ENCODE data around the gene PATJ.

PATJ gene

GRCh38 chr1:62188111-62188510 lies 445.8 kb downstream of the PATJ start:
- Histone ChIP-seq H3K4me1 (ENCODE audit: insufficient read depth, low read length) (no peaks in the 10 kb centered on the region), H3K27ac (ENCODE audit: low read length) (no peak overlapping the region), H3K4me2 (ENCODE audit: insufficient read depth, low read length) (no peak overlapping the region), H4K20me1 (ENCODE audit: insufficient read depth, low read length) (no peaks in the 10 kb centered on the region), H3K9ac (ENCODE audit: low read depth, low read length) (no peak overlapping the region), H3K9me3 (ENCODE audit: insufficient read depth, low read length, severe bottlenecking) (no peaks in the 10 kb centered on the region), H3K4me3 (ENCODE audit: low read depth in 1 of 2, low read length in 2 of 2) (no peak overlapping the region), H2AFZ (ENCODE audit: low read depth, low read length) (no peak overlapping the region), H3K36me3 (ENCODE audit: insufficient read depth, low read length) (no peaks in the 10 kb centered on the region), H3K79me2 (ENCODE audit: insufficient read depth, low read length) (no peaks in the 10 kb centered on the region), H3K27me3 (ENCODE audit: insufficient read depth, low read length, poor library complexity) (no peaks in the 10 kb centered on the region)
- ATAC-seq (ENCODE audit: insufficient read depth, low read depth), result no peak
- TF ChIP-seq EZH2 (IDR thresholded peaks at IDR 0.05; ENCODE audit: borderline replicate concordance, low read depth, low read length, severe bottlenecking) (no peak), CTCF (IDR thresholded peaks at IDR 0.05; ENCODE audit: borderline replicate concordance, extremely low read depth, low read length, poor library complexity, severe bottlenecking) (no peak)
- DNase-seq, result no peak

GRCh38 chr1:62194651-62195544 lies 452.6 kb downstream of the PATJ start, which contains the start of gene L1TD1:
TSS of gene L1TD1 (plus strand) at chr1:62194849. CDS start at chr1:62206629, 11,780 bp downstream.
- Histone ChIP-seq H3K27me3 (ENCODE audit: insufficient read depth, low read length, poor library complexity) (no peaks in the 10 kb centered on the region), H3K4me3 (ENCODE audit: low read depth in 1 of 2, low read length in 2 of 2) (no peak within 1 kb of the TSS), H3K4me1 (ENCODE audit: insufficient read depth, low read length) (no peaks in the 10 kb centered on the region), H4K20me1 (ENCODE audit: insufficient read depth, low read length) (no peaks in the 10 kb centered on the region), H3K9me3 (ENCODE audit: insufficient read depth, low read length, severe bottlenecking) (no peaks in the 10 kb centered on the region), H3K9ac (ENCODE audit: low read depth, low read length) (no peak within 1 kb of the TSS), H3K4me2 (ENCODE audit: insufficient read depth, low read length) (no peak within 1 kb of the TSS), H3K79me2 (ENCODE audit: insufficient read depth, low read length) (no peaks in the 10 kb centered on the region), H3K27ac (ENCODE audit: low read length) (no peak within 1 kb of the TSS), H3K36me3 (ENCODE audit: insufficient read depth, low read length) (no peaks in the 10 kb centered on the region), H2AFZ (ENCODE audit: low read depth, low read length) (no peak within 1 kb of the TSS)
- ATAC-seq (ENCODE audit: insufficient read depth, low read depth), result no peak
- TF ChIP-seq CTCF (IDR thresholded peaks at IDR 0.05; ENCODE audit: borderline replicate concordance, extremely low read depth, low read length, poor library complexity, severe bottlenecking), result no peak
- no peak for TF ChIP-seq EZH2 (IDR thresholded peaks at IDR 0.05; ENCODE audit: borderline replicate concordance, low read depth, low read length, severe bottlenecking)
- DNase-seq, result no peak

- H3K4me1 ChIP-seq (ENCODE audit: insufficient read depth, low read length), result no peaks in the 10 kb centered on the region
- DNase-seq (no peak), ATAC-seq (ENCODE audit: insufficient read depth, low read depth) (no peak)
- no peak overlapping the region for H2AFZ ChIP-seq (ENCODE audit: low read depth, low read length)
- no peak overlapping the region for H3K9ac ChIP-seq (ENCODE audit: low read depth, low read length)
- H4K20me1 ChIP-seq (ENCODE audit: insufficient read depth, low read length), result no peaks in the 10 kb centered on the region
- no peaks in the 10 kb centered on the region for H3K79me2 ChIP-seq (ENCODE audit: insufficient read depth, low read length)
- no peak overlapping the region for H3K27ac ChIP-seq (ENCODE audit: low read length)
- no peak overlapping the region for H3K4me3 ChIP-seq (ENCODE audit: low read depth in 1 of 2, low read length in 2 of 2)
- no peak overlapping the region for H3K4me2 ChIP-seq (ENCODE audit: insufficient read depth, low read length)
- no peaks in the 10 kb centered on the region for H3K27me3 ChIP-seq (ENCODE audit: insufficient read depth, low read length, poor library complexity)
- no peaks in the 10 kb centered on the region for H3K36me3 ChIP-seq (ENCODE audit: insufficient read depth, low read length)
- no peaks in the 10 kb centered on the region for H3K9me3 ChIP-seq (ENCODE audit: insufficient read depth, low read length, severe bottlenecking)
- no peak for TF ChIP-seq EZH2 (IDR thresholded peaks at IDR 0.05; ENCODE audit: borderline replicate concordance, low read depth, low read length, severe bottlenecking)
- TF ChIP-seq CTCF (IDR thresholded peaks at IDR 0.05; ENCODE audit: borderline replicate concordance, extremely low read depth, low read length, poor library complexity, severe bottlenecking), result no peak
These were observed 453.9 kb downstream of the PATJ start for GRCh38 chr1:62196086-62196690.

All from DND-41 (cell line).